K562 (cell line): Measurements from ENCODE around the gene ROPN1. TPM values are rescaled to one million over a fixed set of nuclear protein-coding genes. Genes with fewer than 3 reads are reported as not detected.

Experiments
- ARID4B ChIP-seq: sonication (generic); formaldehyde crosslinking; IDR thresholded peaks from 2 replicates; pipeline ENCODE4 v1.8.0; 2022; ENCODE audit warnings: mild to moderate bottlenecking, missing genetic modification reagents
- CCNT2 ChIP-seq: IDR thresholded peaks from 2 replicates; pipeline ENCODE4 v1.6.1; 2011; ENCODE audit warnings: borderline replicate concordance, low read depth, mild to moderate bottlenecking, moderate library complexity, mixed read lengths, low read length; ENCODE audit not compliant: insufficient read length; ENCODE audit errors: extremely low read depth
- GABPA ChIP-seq: fragments of 200-800 bp; sonication (Bioruptor generic); conservative IDR thresholded peaks from 2 replicates; pipeline ENCODE4 v1.6.1; 2016; ENCODE audit warnings: low read depth, missing genetic modification characterization, missing compliant biosample characterization
- HMGN3 ChIP-seq: IDR thresholded peaks from 2 replicates; pipeline ENCODE4 v1.6.1; 2011; ENCODE audit warnings: borderline replicate concordance, low read depth, mild to moderate bottlenecking, mixed read lengths, low read length; ENCODE audit not compliant: insufficient read length; ENCODE audit errors: extremely low read depth
- HSF4 ChIP-seq: fragments of 250-450 bp; sonication (Bioruptor Pico); IDR thresholded peaks from 2 replicates; pipeline ENCODE4 v2.1.2; 2022; ENCODE audit warnings: mild to moderate bottlenecking, moderate library complexity, borderline replicate concordance
- KDM5B ChIP-seq: fragments of 200-600 bp; sonication (generic); IDR thresholded peaks from 2 replicates; pipeline ENCODE4 v1.6.1; 2012; ENCODE audit warnings: low read depth, mild to moderate bottlenecking, moderate library complexity, low read length, control low read depth, inconsistent platforms; ENCODE audit not compliant: insufficient replicate concordance
- MAZ ChIP-seq, 2 experiments: fragments of 450-650 bp in 1 of 2; sonication (generic) in 1 of 2; formaldehyde crosslinking; IDR thresholded peaks in 1 of 2; conservative IDR thresholded peaks in 1 of 2; 2 replicates each; pipeline versions ENCODE4 v1.4.0 to v1.5.0; 2020; ENCODE audit warnings: mild to moderate bottlenecking in 1 of 2, missing genetic modification reagents in 1 of 2
- MCM7 ChIP-seq, 2 experiments: fragments of 450-650 bp; IDR thresholded peaks; 2 replicates each; pipeline ENCODE4 v1.6.1; 2016 to 2018
- MEF2D ChIP-seq: conservative IDR thresholded peaks from 2 replicates; pipeline ENCODE4 v1.6.1; 2016; ENCODE audit warnings: low read depth, missing genetic modification characterization, missing compliant biosample characterization
- NR2C1 ChIP-seq, 2 experiments: fragments of 450-650 bp; IDR thresholded peaks; 2 replicates each; pipeline ENCODE4 v1.6.1; 2017; ENCODE audit warnings: mild to moderate bottlenecking in 2 of 2, antibody characterized with exemption in 1 of 2, inconsistent platforms in 1 of 2, missing compliant biosample characterization in 1 of 2, missing genetic modification characterization in 1 of 2
- PRMT5 ChIP-seq: sonication (generic); formaldehyde crosslinking; IDR thresholded peaks from 2 replicates; pipeline ENCODE4 v1.5.0; 2020; ENCODE audit warnings: missing genetic modification reagents
- PYGO2 ChIP-seq: fragments of 450-650 bp; IDR thresholded peaks from 2 replicates; pipeline ENCODE4 v1.6.1; 2016; ENCODE audit warnings: mild to moderate bottlenecking, missing genetic modification characterization, moderate library complexity, missing compliant biosample characterization
- ZNF121 ChIP-seq: sonication (generic); formaldehyde crosslinking; conservative IDR thresholded peaks from 2 replicates; pipeline ENCODE4 v1.8.0; 2022; ENCODE audit warnings: missing genetic modification reagents
- ZNF589 ChIP-seq: fragments of 200-800 bp; sonication (Bioruptor generic); IDR thresholded peaks from 2 replicates; pipeline ENCODE4 v1.6.1; 2016; ENCODE audit warnings: low read depth, missing genetic modification characterization, missing compliant biosample characterization
- ZNF79 ChIP-seq: fragments of 250-450 bp; sonication (Bioruptor Pico); IDR thresholded peaks from 2 replicates; pipeline ENCODE4 v1.4.0; 2020; ENCODE audit warnings: low read depth, mild to moderate bottlenecking, moderate library complexity
- polyA plus RNA-seq, 8 experiments: library from polyadenylated mRNA; depleted of rRNA in 4 of 8; stranded (reverse) in 5 of 8; unstranded in 3 of 8; fragments of >200 nt; fragmentation: Nextera tagmentation in 2 of 8; fragmentation: Illumina TruSeq in 1 of 8; extraction: Ambion mirVana in 2 of 8; extraction: Trizol in 1 of 8; gene quantifications; 2 replicates each; pipeline versions ENCODE4 v1.2.1 to v1.2.3, GENCODE V29; 2011 to 2014; ENCODE audit warnings: inconsistent platforms in 1 of 8, missing spikeins in 1 of 8
- total RNA-seq, 7 experiments: library from RNA; depleted of rRNA in 6 of 7; stranded (reverse); fragments of >200 nt in 6 of 7; fragmentation: Illumina TruSeq in 2 of 7; extraction: Trizol in 2 of 7; gene quantifications; 2 replicates each; pipeline versions ENCODE4 v1.2.1 to v1.2.3, GENCODE V29; 2011 to 2021; ENCODE audit warnings: low replicate concordance in 1 of 7
- TF ChIP-seq, protein P1 (sequence below): fragments of 200-800 bp; sonication (Bioruptor generic); IDR thresholded peaks from 2 replicates; pipeline ENCODE4 v1.6.1; 2017; ENCODE audit warnings: missing genetic modification characterization, missing compliant biosample characterization
- TF ChIP-seq, protein P2 (sequence below): fragments of 250-450 bp; sonication (Bioruptor Pico); IDR thresholded peaks from 2 replicates; pipeline ENCODE4 v1.9.0; 2021; ENCODE audit warnings: mild to moderate bottlenecking
- TF ChIP-seq, protein P3 (sequence below): sonication (generic); formaldehyde crosslinking; IDR thresholded peaks from 2 replicates; pipeline ENCODE4 v1.8.0; 2022; ENCODE audit warnings: missing genetic modification reagents, mild to moderate bottlenecking, borderline replicate concordance
- TF ChIP-seq, protein P4 (sequence below): fragments of 450-650 bp; formaldehyde crosslinking; IDR thresholded peaks from 2 replicates; pipeline ENCODE4 v1.4.0; 2020; ENCODE audit warnings: mild to moderate bottlenecking, moderate library complexity

The ROPN1 gene
- total and polyA plus RNA-seq, 9 of the 15 experiments (the other 6 are each of a cell fraction or from before 2014, with no cell fraction given): not detected

DNA sequence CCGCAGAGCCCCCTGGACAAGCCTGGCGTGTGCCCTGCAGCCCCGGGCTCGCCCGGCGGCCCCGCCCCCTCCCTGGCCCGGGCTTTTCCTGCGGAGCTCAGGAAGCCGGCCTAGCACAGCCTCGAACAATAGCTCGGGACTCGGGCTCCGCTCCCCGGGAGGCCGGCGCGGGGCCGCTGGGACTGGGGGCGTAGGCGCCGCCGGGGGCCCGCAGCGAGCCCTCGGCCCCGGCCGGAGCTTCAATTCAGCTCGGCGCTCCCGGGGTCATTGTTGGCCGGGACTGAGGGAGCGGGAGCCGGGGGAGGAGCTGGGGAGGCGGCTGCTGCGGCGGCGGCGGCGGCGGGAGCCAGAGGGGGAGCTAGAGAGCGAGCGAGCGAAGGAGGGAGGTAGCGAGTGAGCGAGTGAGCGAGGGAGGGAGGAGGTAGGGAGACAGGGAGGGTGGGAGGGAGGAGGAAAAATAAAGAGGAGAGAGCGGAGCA, 41.0 kb upstream of the ROPN1 start (continued):
- peak; percentile 10 for TF ChIP-seq CCNT2
- no peak for TF ChIP-seq GABPA (tag)
- no peak for TF ChIP-seq PYGO2 (tag)
- no peak for TF ChIP-seq KDM5B
- TF ChIP-seq, protein P1, sequence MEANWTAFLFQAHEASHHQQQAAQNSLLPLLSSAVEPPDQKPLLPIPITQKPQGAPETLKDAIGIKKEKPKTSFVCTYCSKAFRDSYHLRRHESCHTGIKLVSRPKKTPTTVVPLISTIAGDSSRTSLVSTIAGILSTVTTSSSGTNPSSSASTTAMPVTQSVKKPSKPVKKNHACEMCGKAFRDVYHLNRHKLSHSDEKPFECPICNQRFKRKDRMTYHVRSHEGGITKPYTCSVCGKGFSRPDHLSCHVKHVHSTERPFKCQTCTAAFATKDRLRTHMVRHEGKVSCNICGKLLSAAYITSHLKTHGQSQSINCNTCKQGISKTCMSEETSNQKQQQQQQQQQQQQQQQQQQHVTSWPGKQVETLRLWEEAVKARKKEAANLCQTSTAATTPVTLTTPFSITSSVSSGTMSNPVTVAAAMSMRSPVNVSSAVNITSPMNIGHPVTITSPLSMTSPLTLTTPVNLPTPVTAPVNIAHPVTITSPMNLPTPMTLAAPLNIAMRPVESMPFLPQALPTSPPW (CRISPR knock-in tag): peak; percentile 59
- no peak for TF ChIP-seq ARID4B
- TF ChIP-seq, protein P2, sequence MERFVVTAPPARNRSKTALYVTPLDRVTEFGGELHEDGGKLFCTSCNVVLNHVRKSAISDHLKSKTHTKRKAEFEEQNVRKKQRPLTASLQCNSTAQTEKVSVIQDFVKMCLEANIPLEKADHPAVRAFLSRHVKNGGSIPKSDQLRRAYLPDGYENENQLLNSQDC (CRISPR knock-in tag): peak; percentile 52; the same call in 1 of the 2 replicates
- TF ChIP-seq ZNF79: no peak
- no peak for TF ChIP-seq HMGN3
- TF ChIP-seq ZNF589 (CRISPR knock-in tag): no peak
- no peak for TF ChIP-seq MEF2D (tag)
- no peak for TF ChIP-seq ZNF121 (CRISPR knock-in tag)
- TF ChIP-seq, protein P3, sequence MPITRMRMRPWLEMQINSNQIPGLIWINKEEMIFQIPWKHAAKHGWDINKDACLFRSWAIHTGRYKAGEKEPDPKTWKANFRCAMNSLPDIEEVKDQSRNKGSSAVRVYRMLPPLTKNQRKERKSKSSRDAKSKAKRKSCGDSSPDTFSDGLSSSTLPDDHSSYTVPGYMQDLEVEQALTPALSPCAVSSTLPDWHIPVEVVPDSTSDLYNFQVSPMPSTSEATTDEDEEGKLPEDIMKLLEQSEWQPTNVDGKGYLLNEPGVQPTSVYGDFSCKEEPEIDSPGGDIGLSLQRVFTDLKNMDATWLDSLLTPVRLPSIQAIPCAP (CRISPR knock-in tag): no peak
- TF ChIP-seq MCM7 (IDR thresholded peaks at IDR 0.05): no peak
- TF ChIP-seq MAZ (CRISPR knock-in tag; conservative IDR thresholded peaks at IDR 0.05 in 1 of 2, IDR thresholded peaks at IDR 0.05 in 1 of 2): peak; percentile 67 to 69
- TF ChIP-seq, protein P4, sequence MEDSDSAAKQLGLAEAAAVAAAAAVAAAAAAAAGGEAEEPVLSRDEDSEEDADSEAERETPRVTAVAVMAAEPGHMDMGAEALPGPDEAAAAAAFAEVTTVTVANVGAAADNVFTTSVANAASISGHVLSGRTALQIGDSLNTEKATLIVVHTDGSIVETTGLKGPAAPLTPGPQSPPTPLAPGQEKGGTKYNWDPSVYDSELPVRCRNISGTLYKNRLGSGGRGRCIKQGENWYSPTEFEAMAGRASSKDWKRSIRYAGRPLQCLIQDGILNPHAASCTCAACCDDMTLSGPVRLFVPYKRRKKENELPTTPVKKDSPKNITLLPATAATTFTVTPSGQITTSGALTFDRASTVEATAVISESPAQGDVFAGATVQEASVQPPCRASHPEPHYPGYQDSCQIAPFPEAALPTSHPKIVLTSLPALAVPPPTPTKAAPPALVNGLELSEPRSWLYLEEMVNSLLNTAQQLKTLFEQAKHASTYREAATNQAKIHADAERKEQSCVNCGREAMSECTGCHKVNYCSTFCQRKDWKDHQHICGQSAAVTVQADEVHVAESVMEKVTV: no peak
- TF ChIP-seq HSF4: no peak
- no peak for TF ChIP-seq PRMT5 (CRISPR knock-in tag)
- no peak for TF ChIP-seq NR2C1 (IDR thresholded peaks at IDR 0.05)
- TF ChIP-seq NR2C1 (tag; IDR thresholded peaks at IDR 0.05): no peak
